Measurements from ENCODE around the gene LDLRAD4. TPM values are rescaled to one million over a fixed set of nuclear protein-coding genes. Genes with fewer than 3 reads are reported as not detected.
A peak's percentile ranks its signal among the peaks of the same experiment; 100 is the strongest.

Gene LDLRAD4
- total and polyA plus RNA-seq, 8 donors, result 14.1 to 26.6 (median 18.8) TPM

DNA sequence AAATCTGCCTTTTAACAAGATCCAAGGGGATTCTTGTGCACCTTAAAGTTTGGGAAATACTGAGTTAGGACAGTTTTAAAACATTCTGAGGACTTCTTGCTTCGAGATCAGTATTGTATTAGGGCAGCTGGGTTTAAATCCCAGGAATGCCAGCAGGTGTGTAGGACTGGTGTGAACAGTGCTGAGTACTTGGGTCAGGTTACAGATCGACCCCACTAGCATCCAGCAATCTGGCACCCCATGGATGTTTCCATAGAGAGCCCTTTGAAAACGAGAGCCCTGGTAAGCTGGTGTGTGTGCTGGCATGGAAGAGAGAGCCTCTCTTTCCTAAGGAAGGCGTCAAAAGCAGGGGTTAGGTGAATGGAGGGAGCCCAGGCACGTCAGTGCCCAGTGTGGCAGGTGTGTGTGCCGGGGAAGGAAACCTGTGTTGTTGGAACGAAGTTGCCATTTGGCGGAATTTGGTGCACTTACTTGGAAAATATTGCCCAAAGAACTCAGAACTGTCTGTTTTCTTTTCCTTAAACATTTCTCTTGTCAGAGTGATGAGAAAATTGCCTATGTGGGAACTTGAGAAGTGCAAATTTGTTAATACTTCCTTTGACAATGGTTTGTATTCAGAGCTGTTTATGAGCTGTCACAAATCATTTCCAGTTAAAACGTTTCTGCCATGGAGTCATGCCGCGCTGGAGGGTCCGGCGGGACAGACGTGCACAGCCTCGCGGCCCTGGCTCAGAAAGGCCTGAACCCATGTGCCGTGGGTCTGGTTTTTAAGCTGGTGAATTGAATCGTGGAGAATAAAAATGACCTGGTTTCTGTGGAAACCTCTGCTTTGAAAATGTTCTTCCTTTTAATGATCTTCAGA is 38.1 kb downstream of the LDLRAD4 start:
- intact Hi-C loops (cut with DNase I), result no loop called here
- DNase-seq (no peak), ATAC-seq (no peak)
- Histone ChIP-seq H3K4me1 (peaks cover 0 to 33% of the 10 kb centered on the region in 2 donors), H3K27ac (no peak overlapping the region), H3K27me3 (no peaks in the 10 kb centered on the region), H3K36me3 (no peaks in the 10 kb centered on the region), H3K4me3 (no peak overlapping the region), H3K9me3 (no peaks in the 10 kb centered on the region)
- TF ChIP-seq, protein P1, sequence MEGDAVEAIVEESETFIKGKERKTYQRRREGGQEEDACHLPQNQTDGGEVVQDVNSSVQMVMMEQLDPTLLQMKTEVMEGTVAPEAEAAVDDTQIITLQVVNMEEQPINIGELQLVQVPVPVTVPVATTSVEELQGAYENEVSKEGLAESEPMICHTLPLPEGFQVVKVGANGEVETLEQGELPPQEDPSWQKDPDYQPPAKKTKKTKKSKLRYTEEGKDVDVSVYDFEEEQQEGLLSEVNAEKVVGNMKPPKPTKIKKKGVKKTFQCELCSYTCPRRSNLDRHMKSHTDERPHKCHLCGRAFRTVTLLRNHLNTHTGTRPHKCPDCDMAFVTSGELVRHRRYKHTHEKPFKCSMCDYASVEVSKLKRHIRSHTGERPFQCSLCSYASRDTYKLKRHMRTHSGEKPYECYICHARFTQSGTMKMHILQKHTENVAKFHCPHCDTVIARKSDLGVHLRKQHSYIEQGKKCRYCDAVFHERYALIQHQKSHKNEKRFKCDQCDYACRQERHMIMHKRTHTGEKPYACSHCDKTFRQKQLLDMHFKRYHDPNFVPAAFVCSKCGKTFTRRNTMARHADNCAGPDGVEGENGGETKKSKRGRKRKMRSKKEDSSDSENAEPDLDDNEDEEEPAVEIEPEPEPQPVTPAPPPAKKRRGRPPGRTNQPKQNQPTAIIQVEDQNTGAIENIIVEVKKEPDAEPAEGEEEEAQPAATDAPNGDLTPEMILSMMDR (IDR thresholded peaks at IDR 0.05), result no peak

DNA sequence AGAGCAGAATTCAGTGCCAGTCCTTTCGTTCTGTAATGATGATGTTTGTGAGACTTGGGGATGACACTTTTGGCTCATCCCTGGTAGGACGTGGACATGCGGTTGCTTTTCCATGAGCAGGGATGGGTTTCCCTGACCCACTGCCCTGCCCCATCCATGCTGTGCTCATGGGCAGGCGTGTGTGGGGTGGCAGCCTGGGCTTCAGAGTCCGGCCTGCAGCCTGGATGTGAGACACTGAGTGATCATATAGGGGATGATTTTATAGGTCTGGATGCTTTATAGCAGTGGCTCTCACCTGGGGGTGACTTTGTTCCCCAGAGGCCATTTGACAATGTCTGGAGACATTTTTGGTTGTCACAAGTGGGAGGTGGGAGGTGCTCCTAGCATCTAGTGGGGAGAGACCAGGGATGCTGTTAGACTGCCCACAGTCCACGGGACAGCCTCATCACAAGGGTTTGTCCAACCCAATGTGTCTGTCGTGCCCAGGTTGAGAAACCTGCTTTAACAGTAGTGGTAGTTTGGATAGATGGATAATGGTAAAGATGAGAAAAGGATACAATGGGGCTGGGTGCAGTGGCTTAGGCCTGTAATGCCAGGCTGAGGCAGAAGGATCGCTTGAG is 38.9 kb downstream of the LDLRAD4 start:
- Histone ChIP-seq H3K27me3 (no peaks in the 10 kb centered on the region), H3K4me1 (peaks cover 0 to 35% of the 10 kb centered on the region in 2 donors), H3K27ac (no peak overlapping the region), H3K36me3 (no peaks in the 10 kb centered on the region), H3K9me3 (no peaks in the 10 kb centered on the region), H3K4me3 (no peak overlapping the region)
- no peak for ATAC-seq
- TF ChIP-seq, protein P1 (IDR thresholded peaks at IDR 0.05), result no peak
- no peak for DNase-seq
- intact Hi-C loops (cut with DNase I), result no loop called here

DNA sequence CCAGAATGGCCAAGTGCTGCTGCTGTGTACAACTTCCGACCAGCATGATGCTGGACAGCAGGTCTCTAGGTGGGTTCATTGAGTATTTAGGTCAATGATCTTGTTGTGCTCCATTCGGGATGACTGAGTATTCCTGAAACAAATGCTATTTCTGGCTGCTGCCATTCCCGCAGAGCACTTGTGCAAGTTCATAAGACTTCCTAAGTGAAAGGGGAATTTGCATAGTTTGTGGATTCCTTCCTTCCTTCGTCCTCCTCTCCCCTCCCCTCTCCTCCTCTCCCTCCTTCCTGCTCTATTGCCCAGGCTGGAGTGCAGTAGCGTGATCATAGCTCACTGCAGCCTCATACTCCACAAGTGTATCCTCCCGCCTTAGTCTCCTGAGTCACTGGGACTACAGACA is 40.4 kb downstream of the LDLRAD4 start:
- Histone ChIP-seq H3K27ac (no peak overlapping the region), H3K27me3 (no peaks in the 10 kb centered on the region), H3K9me3 (no peaks in the 10 kb centered on the region), H3K36me3 (no peaks in the 10 kb centered on the region), H3K4me3 (no peak overlapping the region), H3K4me1 (peaks cover 0 to 35% of the 10 kb centered on the region in 2 donors)
- peak; percentile 48 for ATAC-seq
- TF ChIP-seq, protein P1 (IDR thresholded peaks at IDR 0.05), result no peak
- intact Hi-C loops (cut with DNase I), result no loop called here
- DNase-seq, result no peak

DNA sequence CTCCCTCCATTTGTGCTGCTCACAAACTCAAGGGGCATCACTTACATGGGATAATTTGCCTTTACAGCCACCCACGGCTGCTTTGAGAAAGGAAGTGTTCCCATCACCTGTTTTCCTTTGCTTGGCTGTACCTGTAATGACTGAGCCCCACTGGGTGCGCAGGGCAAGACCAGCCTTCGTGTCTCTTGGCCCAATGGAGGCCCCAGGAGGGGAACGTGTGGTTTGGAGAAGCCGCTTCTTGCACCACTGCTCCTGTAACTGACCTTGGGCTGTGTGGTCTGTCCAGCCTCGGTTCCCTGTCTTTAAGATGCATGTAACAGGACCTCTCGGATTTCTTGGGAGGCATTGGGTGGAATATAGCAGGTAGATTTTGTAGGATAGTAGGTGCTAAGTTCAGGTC is 41.1 kb downstream of the LDLRAD4 start:
- TF ChIP-seq, protein P1 (IDR thresholded peaks at IDR 0.05), result no peak
- no peak overlapping the region for H3K4me3 ChIP-seq
- H3K36me3 ChIP-seq, result no peaks in the 10 kb centered on the region
- ATAC-seq, result no peak
- peak overlapping the region in 1 of 2 donors; percentile 51 for H3K27ac ChIP-seq
- peaks cover 0 to 35% of the 10 kb centered on the region in 2 donors for H3K4me1 ChIP-seq
- intact Hi-C loops (cut with DNase I), result no loop called here
- H3K27me3 ChIP-seq, result no peaks in the 10 kb centered on the region
- H3K9me3 ChIP-seq, result no peaks in the 10 kb centered on the region
- no peak for DNase-seq

DNA sequence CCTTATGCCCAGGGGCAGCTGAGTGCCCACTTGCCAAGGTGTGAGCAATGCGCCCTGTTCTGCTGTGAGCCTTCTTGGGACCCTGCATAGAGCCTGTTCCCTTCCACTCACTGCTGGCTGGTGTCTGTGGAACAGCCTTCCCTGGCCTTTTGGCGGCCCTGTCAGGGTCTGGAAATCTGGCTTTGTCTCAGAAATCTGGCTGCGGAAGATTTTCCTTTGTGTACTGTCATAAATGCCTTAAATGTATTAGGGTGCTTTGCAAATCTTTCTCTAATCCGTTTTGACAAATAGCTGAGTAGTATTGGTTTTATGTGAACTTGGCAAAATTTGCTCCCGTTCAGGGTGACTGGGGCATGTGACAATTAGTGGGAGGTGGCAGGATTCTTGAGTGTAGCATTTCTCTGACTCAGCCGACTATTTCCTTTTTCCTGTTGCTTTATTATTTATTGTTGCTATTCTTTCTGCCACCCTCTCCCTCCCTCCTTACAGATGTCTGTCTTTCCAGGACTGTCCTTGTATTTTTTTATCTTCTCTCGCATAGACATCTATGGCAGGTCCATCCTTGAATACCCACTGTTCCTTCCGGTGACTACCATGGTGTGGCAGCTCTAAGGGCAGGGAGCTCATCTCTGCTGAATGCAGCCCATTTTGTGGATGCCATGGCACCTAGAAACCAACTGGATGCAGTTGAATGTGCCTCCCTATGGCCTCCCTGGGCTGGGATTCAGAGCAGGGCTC is 41.8 kb downstream of the LDLRAD4 start:
- H3K4me1 ChIP-seq, result peaks cover 0 to 35% of the 10 kb centered on the region in 2 donors
- TF ChIP-seq, protein P1 (IDR thresholded peaks at IDR 0.05), result no peak
- peak overlapping the region in 1 of 2 donors; percentile 51 for H3K27ac ChIP-seq
- no peaks in the 10 kb centered on the region for H3K36me3 ChIP-seq
- no peaks in the 10 kb centered on the region for H3K27me3 ChIP-seq
- intact Hi-C loops (cut with DNase I), result no loop called here
- no peaks in the 10 kb centered on the region for H3K9me3 ChIP-seq
- H3K4me3 ChIP-seq, result no peak overlapping the region
- ATAC-seq, result peak; percentile 49
- no peak for DNase-seq
